GM12864 (cell line): ENCODE results near the gene DDX10.

Source experiments
- DNase-seq: peaks from one replicate; pipeline ENCODE4 v3.0.0-alpha.2; 2011; ENCODE audit warnings: low read depth
- H3K4me3 ChIP-seq: 2 replicates; pipeline ENCODE4 v1.5.1; 2011; ENCODE audit warnings: mild to moderate bottlenecking, low read depth, low read length, control low read depth
- TF ChIP-seq, protein P1 (sequence below): IDR thresholded peaks from 2 replicates; pipeline ENCODE4 v1.5.1; 2011; ENCODE audit warnings: low read depth, mild to moderate bottlenecking, moderate library complexity, low read length, control low read depth, inconsistent platforms; ENCODE audit errors: missing control alignments

The DDX10 gene

DNA sequence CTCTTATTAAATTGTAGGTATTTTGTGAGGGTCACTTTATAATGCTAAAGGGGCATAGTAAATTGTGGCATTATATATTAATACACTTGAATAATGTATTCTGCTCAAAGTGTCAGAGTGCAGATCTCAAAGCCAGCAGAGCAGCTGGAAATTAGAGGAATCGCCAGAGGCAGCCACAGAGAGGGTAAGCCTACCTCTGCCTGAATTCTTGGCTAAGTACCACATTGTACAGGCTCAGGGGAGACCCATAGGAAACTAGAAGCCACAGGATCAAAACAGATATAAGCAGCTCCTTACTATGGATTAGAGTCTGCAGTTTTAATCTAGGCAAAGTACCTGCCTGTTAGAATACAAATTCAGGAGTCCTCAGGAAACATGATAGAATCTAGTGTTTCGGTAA, 249.3 kb downstream of the DDX10 start:
- DNase-seq: no peak
- TF ChIP-seq, protein P1, sequence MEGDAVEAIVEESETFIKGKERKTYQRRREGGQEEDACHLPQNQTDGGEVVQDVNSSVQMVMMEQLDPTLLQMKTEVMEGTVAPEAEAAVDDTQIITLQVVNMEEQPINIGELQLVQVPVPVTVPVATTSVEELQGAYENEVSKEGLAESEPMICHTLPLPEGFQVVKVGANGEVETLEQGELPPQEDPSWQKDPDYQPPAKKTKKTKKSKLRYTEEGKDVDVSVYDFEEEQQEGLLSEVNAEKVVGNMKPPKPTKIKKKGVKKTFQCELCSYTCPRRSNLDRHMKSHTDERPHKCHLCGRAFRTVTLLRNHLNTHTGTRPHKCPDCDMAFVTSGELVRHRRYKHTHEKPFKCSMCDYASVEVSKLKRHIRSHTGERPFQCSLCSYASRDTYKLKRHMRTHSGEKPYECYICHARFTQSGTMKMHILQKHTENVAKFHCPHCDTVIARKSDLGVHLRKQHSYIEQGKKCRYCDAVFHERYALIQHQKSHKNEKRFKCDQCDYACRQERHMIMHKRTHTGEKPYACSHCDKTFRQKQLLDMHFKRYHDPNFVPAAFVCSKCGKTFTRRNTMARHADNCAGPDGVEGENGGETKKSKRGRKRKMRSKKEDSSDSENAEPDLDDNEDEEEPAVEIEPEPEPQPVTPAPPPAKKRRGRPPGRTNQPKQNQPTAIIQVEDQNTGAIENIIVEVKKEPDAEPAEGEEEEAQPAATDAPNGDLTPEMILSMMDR: no peak

DNA sequence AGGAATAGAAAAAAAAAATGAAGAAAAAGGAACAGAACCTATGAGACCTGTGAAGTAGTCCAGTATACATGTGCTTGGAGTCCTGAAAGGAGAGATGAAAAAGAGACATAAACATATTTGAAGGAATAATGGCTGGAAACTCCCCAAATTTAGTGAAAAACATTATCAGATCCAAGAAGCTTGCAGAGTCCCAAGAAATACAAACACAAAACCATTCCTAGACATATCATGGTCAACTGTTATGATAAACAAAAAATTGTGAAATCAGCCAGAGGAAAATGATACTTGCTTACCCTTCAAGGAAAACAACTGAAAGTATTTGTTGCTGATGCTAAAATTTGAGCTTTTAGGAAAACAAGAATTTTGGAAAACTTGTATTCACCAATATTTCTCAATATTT, 250.1 kb downstream of the DDX10 start:
- no peak for DNase-seq
- TF ChIP-seq, protein P1: no peak
- no peak overlapping the region for H3K4me3 ChIP-seq

More for the DNA sequence above, 249.3 kb downstream of the DDX10 start:
- no peak overlapping the region for H3K4me3 ChIP-seq

DNA sequence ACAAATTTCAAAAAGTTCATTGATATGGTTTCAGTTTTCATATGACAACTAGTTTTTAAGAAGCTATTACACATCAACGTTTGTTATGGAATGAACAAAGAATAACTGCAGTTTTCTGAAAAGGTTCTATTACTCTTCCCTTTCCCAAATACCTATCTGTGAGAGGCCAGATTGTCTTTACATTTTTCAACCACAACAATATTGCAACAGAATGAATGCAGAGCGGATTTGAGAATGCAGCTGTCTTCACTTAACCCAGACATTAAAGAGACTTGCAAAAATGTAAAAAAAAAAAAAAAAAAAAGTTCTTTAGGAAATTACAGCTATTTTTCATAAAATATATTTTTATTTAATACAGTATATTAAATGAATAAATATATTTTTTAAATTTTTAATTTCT, 250.8 kb downstream of the DDX10 start:
- TF ChIP-seq, protein P1: no peak
- no peak for DNase-seq
- no peak overlapping the region for H3K4me3 ChIP-seq

DNA sequence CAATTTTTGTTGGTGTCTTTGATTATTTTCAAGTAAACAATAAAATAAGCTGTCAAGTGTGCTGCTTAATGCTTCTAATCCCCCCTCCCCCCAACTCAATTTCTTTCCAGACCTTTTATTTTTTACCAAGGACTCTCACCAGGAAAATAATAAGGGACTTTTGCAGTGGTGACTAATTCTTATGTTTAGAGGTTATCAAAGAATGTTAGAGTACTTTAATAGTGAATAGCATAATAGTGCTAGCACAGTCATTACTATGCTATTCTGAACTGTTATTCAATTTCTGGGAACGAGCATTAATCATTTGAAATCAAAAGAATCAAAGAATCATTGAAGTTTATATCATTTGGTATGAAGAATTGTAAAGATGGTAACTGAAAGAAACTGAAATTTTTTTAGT, 251.4 kb downstream of the DDX10 start:
- no peak for DNase-seq

DNA sequence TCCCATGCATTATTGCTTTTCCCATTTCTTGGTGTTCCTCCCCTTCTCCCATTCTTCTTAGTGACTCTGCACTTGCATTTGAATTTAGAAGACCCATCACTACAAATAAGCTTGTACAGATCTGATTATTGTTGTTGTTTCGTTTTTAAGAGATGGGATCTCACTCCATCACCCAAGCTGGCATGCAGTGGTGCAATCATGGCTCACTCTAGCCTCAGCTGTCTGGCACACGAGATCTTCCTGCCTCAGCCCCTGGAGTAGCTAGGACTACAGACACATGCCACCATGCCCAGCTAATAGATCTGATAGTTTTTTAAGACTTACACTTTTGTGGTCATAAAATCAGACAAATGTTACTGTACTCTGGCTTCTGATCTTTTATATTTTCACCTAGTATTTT, 252.1 kb downstream of the DDX10 start:
- no peak for DNase-seq
- TF ChIP-seq, protein P1: no peak
- H3K4me3 ChIP-seq: no peak overlapping the region

More for the DNA sequence above, 251.4 kb downstream of the DDX10 start:
- H3K4me3 ChIP-seq: no peak overlapping the region
- TF ChIP-seq, protein P1: no peak

DNA sequence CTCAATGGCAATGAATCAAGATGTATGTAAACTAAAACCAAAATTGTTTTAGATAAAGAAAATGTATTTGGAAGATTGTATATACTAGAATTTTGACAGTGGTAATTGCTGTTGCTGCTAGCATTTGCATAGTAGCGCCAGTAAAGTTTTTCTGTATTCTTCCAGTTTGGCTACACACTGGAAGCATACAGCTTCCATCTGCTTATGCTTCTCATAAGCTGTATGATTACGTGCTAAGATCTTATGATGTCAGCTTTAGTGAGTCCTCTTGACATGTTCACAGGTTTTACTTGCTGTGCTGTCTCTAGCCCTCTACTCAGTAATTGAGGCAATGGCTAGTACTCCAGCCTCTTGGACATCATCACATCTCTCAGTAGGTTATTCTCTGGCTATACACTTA, 256.3 kb downstream of the DDX10 start:
- TF ChIP-seq, protein P1: no peak
- no peak for DNase-seq
- no peak overlapping the region for H3K4me3 ChIP-seq

DNA sequence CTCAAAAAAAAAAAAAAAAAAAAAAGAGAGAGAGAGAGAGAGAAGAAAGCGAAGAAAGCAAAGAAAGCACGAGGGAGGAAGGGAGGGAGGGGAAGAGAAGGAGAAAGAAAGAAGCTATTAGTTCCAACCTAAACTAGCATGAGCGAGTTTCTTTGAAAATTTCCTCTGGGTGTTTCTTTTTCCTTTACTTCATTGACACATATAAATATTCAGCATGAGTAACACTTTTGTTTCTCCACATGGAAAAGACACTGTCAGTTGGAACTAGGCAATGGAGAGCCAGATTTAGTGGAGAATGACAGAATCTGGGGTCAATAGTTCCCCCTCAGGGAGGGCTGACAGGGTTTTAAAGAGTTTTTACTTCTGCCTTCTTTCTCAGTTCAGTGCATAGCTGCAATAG, 257.4 kb downstream of the DDX10 start:
- TF ChIP-seq, protein P1: no peak
- DNase-seq: no peak
- H3K4me3 ChIP-seq: no peak overlapping the region
